Endodermal cell (in vitro differentiated cells): ENCODE data around the gene RAPGEF4. TPM values are rescaled to one million over a fixed set of nuclear protein-coding genes. Genes with fewer than 3 reads are reported as not detected.

Experiments
- DNase-seq: peaks from one replicate; pipeline ENCODE4 v3.0.0-alpha.2; 2017
- H3K27ac ChIP-seq: 2 replicates; pipeline ENCODE4 v1.5.1; 2013; ENCODE audit warnings: mild to moderate bottlenecking, low read depth, low read length, moderate library complexity
- H3K27me3 ChIP-seq: 2 replicates; pipeline ENCODE4 v1.6.1; 2013; ENCODE audit warnings: mild to moderate bottlenecking, low read length, moderate library complexity; ENCODE audit not compliant: insufficient read depth, control insufficient read depth, poor library complexity, severe bottlenecking
- H3K36me3 ChIP-seq: 2 replicates; pipeline ENCODE4 v1.7.0; 2013; ENCODE audit warnings: mild to moderate bottlenecking, low read length, moderate library complexity; ENCODE audit not compliant: control insufficient read depth, insufficient read depth
- H3K4me1 ChIP-seq: one replicate; pipeline ENCODE4 v1.7.0; 2013; ENCODE audit warnings: low read length; ENCODE audit not compliant: control insufficient read depth, insufficient read depth
- H3K4me3 ChIP-seq: 2 replicates; pipeline ENCODE4 v1.5.1; 2013; ENCODE audit warnings: mild to moderate bottlenecking, low read length, moderate library complexity
- H3K9ac ChIP-seq: 2 replicates; pipeline ENCODE4 v1.6.1; 2013; ENCODE audit warnings: mild to moderate bottlenecking, low read length, moderate library complexity; ENCODE audit not compliant: poor library complexity, severe bottlenecking; ENCODE audit errors: extremely low read depth
- H3K9me3 ChIP-seq: 2 replicates; pipeline ENCODE4 v1.6.1; 2013; ENCODE audit warnings: mild to moderate bottlenecking, low read length, moderate library complexity; ENCODE audit not compliant: control insufficient read depth
- H3K27ac Mint-ChIP-seq: 2 replicates; pipeline ENCODE4 v1.8.0; 2020; ENCODE audit warnings: mixed read lengths
- H3K27me3 Mint-ChIP-seq: 2 replicates; pipeline ENCODE4 v1.8.0; 2021; ENCODE audit warnings: mild to moderate bottlenecking, mixed read lengths; ENCODE audit not compliant: insufficient read depth
- H3K36me3 Mint-ChIP-seq: 2 replicates; pipeline ENCODE4 v1.8.0; 2020; ENCODE audit warnings: low read depth, mixed read lengths
- H3K4me1 Mint-ChIP-seq: 2 replicates; pipeline ENCODE4 v1.8.0; 2020; ENCODE audit warnings: mixed read lengths
- H3K4me3 Mint-ChIP-seq: 2 replicates; pipeline ENCODE4 v1.8.0; 2020; ENCODE audit warnings: mild to moderate bottlenecking, moderate library complexity, mixed read lengths
- H3K9me3 Mint-ChIP-seq: 2 replicates; pipeline ENCODE4 v1.8.0; 2020; ENCODE audit warnings: mild to moderate bottlenecking, mixed read lengths
- WGBS, 2 experiments: methylation state at CpG; one replicate each; pipeline versions ENCODE4 v1.1.5 to v1.1.7; 2013; ENCODE audit warnings: missing lambda C conversion rate in 2 of 2, mixed read lengths in 1 of 2; ENCODE audit not compliant: insufficient coverage in 1 of 2, insufficient read length in 1 of 2; 5-methylcytosine and 5-hydroxymethylcytosine counted together
- total RNA-seq, 2 donors: library from RNA; stranded (reverse); fragmentation: NEBNext Ultra II Directional in 1 of 2; extraction: Animal tissue kit (Norgen Biotek cat#: 25700) in 1 of 2; gene quantifications; 2 replicates in 1 of 2; 3 replicates in 1 of 2; pipeline ENCODE4 v1.2.1, GENCODE V29; 2021
- TF ChIP-seq, protein P1 (sequence below): fragments of 200-600 bp; sonication (generic); conservative IDR thresholded peaks from 2 replicates; pipeline ENCODE4 v1.5.0; 2021; ENCODE audit warnings: antibody characterized with exemption, mild to moderate bottlenecking

Gene RAPGEF4
- total RNA-seq, 2 donors from 2014 or later = 0.77 to 0.88 TPM

DNA sequence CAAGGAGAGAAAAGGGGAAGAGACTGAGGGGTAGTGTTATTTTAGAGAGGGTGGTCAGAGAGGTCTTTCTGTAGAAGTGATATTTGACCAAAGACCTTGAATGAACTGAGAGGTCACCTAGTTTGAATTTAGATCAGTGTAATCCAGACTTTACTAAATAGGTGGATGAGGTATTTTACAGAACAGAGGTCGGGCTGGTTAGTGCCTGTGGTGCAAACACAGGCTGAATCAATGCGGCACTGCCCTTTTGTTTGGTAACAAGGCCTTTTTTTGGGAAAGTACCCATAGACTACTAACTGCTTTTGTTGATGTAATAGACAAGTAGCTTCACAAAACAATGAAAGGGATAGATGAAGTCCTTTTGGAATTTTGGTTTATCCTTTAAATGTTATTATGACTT lies 15.9 kb downstream of the RAPGEF4 start:
- H3K36me3 Mint-ChIP-seq = peaks cover 3% of the 10 kb centered on the region
- peaks cover 19% of the 10 kb centered on the region for H3K9me3 Mint-ChIP-seq
- no peaks in the 10 kb centered on the region for H3K36me3 ChIP-seq
- H3K4me1 ChIP-seq = peaks cover 10% of the 10 kb centered on the region
- H3K9me3 ChIP-seq = peaks cover 18% of the 10 kb centered on the region
- no peak overlapping the region for H3K9ac ChIP-seq
- H3K4me3 Mint-ChIP-seq = no peak overlapping the region
- H3K27me3 ChIP-seq = no peaks in the 10 kb centered on the region
- no peaks in the 10 kb centered on the region for H3K27me3 Mint-ChIP-seq
- TF ChIP-seq, protein P1, sequence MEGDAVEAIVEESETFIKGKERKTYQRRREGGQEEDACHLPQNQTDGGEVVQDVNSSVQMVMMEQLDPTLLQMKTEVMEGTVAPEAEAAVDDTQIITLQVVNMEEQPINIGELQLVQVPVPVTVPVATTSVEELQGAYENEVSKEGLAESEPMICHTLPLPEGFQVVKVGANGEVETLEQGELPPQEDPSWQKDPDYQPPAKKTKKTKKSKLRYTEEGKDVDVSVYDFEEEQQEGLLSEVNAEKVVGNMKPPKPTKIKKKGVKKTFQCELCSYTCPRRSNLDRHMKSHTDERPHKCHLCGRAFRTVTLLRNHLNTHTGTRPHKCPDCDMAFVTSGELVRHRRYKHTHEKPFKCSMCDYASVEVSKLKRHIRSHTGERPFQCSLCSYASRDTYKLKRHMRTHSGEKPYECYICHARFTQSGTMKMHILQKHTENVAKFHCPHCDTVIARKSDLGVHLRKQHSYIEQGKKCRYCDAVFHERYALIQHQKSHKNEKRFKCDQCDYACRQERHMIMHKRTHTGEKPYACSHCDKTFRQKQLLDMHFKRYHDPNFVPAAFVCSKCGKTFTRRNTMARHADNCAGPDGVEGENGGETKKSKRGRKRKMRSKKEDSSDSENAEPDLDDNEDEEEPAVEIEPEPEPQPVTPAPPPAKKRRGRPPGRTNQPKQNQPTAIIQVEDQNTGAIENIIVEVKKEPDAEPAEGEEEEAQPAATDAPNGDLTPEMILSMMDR = no peak
- no peak overlapping the region for H3K27ac ChIP-seq
- WGBS, 2 experiments = 41 to 100% methylated on average over 1 to 2 of the region's 2 CpGs
- H3K27ac Mint-ChIP-seq = no peak overlapping the region
- no peak overlapping the region for H3K4me3 ChIP-seq
- DNase-seq = no peak
- H3K4me1 Mint-ChIP-seq = peaks cover 5% of the 10 kb centered on the region

DNA sequence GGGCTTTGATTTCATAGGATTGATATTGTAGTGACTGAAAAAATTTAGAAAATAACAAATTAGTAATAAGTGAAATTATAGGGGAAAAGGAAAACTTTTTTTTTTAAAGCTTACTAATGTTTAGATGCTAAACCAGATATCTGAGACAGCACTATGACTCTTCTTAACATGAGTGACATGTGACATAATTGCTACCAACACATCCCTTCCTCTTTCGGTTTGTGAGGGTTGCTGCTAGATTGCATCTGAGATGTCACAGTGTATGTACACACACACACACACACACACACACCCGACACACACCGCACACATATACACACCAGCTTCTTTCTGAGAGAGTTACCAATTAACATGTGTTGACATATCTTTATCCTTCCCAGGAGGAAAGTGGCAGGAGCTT lies 18.0 kb downstream of the RAPGEF4 start:
- Mint-ChIP-seq H3K9me3 (peaks cover 13% of the 10 kb centered on the region), H3K27ac (no peak overlapping the region), H3K36me3 (peaks cover 3% of the 10 kb centered on the region), H3K4me1 (peaks cover 5% of the 10 kb centered on the region), H3K4me3 (no peak overlapping the region), H3K27me3 (no peaks in the 10 kb centered on the region)
- Histone ChIP-seq H3K4me1 (peaks cover 10% of the 10 kb centered on the region), H3K27ac (no peak overlapping the region), H3K27me3 (no peaks in the 10 kb centered on the region), H3K9ac (no peak overlapping the region), H3K9me3 (peaks cover 13% of the 10 kb centered on the region), H3K4me3 (no peak overlapping the region), H3K36me3 (no peaks in the 10 kb centered on the region)
- 97% methylated on average over 3 of the region's 3 CpGs; no CpG with 5 or more reads in 1 of the 2 experiments for WGBS, 2 experiments
- TF ChIP-seq, protein P1 = no peak
- DNase-seq = no peak

DNA sequence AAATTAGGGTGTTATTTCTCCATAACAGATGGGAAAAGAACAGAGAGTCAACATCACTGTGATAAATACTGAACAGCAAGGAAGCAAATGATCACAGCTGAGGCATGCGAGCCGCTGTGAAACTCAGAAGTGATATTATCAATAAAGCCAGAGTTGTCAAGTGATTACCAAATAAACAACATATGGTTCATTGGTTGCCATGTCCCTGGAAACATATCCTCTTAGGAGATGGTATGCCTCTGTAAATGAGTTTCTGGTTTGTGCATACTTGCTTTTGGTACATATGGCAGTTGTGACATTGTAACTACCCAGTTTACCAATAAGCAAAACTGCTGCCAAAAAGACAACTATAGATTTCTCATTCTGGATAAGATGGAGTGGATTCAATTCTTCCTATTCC lies 23.8 kb downstream of the RAPGEF4 start:
- Histone ChIP-seq H3K36me3 (no peaks in the 10 kb centered on the region), H3K4me1 (no peaks in the 10 kb centered on the region), H3K9ac (no peak overlapping the region), H3K4me3 (no peak overlapping the region), H3K27ac (no peak overlapping the region), H3K27me3 (no peaks in the 10 kb centered on the region), H3K9me3 (no peaks in the 10 kb centered on the region)
- no peak overlapping the region for H3K27ac Mint-ChIP-seq
- H3K4me3 Mint-ChIP-seq = no peak overlapping the region
- peaks cover 2% of the 10 kb centered on the region for H3K36me3 Mint-ChIP-seq
- H3K27me3 Mint-ChIP-seq = no peaks in the 10 kb centered on the region
- 92% methylated on average over 2 of the region's 2 CpGs for WGBS, 2 experiments
- peaks cover 18% of the 10 kb centered on the region for H3K9me3 Mint-ChIP-seq
- no peaks in the 10 kb centered on the region for H3K4me1 Mint-ChIP-seq
- no peak for DNase-seq
- TF ChIP-seq, protein P1 = no peak
